ENCODE data around the gene SEMA4C.
A peak's percentile ranks its signal among the peaks of the same experiment; 100 is the strongest.

The SEMA4C gene

DNA sequence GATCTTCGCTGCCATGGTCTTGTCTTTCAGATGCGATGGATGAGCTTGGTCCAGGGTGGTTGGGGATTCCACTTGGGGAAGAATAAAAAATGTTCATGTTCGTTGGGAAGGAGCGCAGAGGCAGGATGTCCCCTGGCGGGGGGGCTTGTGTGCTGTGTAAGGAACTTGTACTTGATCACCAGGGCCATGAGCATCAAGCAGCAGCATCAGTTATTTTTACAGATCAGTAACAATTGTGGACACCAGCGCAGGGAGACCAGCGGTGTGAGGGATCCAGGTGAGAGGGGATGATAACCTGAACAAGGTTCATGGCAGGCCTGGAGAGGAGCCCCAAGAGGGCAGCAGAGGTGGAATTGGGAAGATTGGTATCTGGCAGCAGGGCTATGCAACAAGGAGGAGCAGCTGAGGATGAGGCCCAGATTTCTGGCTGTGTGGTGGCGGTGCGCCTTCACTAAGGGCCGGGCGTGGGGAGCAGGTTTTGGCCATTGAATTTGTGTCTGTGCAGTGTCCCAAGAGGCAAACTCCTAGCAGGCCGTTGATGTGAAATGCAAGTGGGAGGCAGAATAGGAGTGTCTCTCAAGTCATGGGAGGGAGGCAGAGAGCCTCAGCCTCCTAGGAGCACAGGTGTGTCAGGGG lies 49.9 kb downstream of the SEMA4C start:
- DNase-seq (ENCODE audit: low spot score) = no peak

DNA sequence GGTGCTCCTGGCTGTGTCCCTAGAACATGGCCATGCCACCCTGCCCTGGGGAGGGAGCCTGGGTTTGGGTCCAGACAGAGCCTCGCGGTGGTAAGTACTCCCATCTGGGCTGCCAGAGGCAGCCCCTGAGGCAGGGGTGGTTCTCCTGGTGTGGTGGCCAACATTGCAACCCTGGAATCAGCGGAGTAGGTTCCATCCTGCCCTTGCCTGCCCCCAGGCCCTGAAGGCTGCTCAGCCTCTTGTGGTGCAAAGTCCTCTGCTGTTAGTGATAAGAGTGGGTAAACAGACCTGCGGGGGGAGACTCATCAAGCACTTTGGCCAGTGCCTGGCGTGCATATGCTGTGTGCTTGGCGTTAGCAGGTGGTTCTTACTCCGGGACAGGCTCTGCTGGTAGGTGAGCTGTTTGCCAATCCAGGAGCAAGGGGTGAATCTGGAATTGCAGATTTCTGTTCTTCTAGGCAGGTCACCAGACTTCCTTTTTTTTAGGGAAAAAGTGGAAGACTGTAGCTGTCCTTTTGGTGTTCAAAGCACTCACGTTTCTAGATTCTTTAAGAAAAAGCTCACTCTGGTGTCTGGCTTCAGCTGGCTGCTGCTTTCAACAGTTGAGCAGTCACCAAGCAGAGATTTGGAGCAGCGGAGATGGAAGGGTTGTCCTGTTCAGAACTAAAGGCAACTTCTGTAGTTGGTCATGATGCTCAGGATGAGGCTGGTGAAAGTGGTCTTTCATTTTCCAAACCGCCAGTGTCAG lies 50.6 kb downstream of the SEMA4C start:
- DNase-seq (ENCODE audit: low spot score) = peak; percentile 56

GRCh38 chr2:96817882-96818281 lies 52.0 kb downstream of the SEMA4C start:
- DNase-seq (ENCODE audit: low spot score) = no peak

- DNase-seq (ENCODE audit: low spot score) = no peak
Observed at GRCh38 chr2:96816836-96817702, 52.8 kb downstream of the SEMA4C start.

- peak; percentile 94 for DNase-seq (ENCODE audit: low spot score)
Observed at GRCh38 chr2:96816127-96816835, 53.6 kb downstream of the SEMA4C start, which contains the start of gene CNNM3. Gene CNNM3, plus strand, starts transcription at chr2:96816268. Its CDS starts 10 bp downstream, at chr2:96816278.

GRCh38 chr2:96815326-96816126 lies 54.4 kb downstream of the SEMA4C start:
- peak; percentile 14 for DNase-seq (ENCODE audit: low spot score)

DNA sequence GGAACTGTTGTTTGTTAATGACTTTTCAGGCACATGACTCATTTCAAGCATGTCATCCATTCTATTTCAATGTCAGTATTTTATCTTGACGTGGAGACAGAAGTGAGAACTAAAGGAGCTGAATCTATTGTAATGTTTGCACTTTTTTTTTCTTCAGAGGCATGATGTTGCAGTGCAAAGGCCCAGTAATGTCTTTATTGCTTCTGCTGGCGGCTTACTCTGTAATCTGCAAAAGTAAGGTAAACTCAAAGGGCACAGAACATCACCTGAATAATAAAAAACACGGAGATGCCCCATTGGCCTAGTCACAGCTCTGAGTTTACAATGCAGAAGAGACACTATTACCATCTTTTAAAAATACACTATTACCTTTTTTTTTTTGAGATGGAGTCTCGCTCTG lies 56.2 kb downstream of the SEMA4C start:
- DNase-seq (ENCODE audit: low spot score) = no peak

GRCh38 chr2:96811917-96812316 lies 58.0 kb downstream of the SEMA4C start:
- no peak for DNase-seq (ENCODE audit: low spot score)

DNA sequence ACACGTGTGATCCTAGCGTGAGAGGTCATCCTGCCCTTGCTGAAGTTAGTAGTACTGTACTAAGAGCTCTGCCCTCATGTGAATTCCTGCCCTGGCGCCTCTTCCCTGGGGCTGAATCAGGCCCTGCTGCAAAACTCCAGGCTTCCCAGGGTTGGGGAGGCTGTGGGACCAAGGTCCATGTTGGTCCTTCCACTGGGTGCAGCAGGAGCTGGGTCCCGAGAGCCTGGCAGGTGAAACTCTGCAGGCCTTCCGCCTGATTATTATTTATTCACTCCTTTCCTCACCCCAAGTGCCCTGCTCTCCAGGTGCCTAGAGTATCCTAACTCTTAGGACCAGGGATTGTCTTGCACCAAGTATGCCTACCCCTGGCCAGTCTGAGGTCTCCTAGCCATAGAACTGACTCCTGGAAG lies 59.1 kb downstream of the SEMA4C start:
- no peak for DNase-seq (ENCODE audit: low spot score)

DNA sequence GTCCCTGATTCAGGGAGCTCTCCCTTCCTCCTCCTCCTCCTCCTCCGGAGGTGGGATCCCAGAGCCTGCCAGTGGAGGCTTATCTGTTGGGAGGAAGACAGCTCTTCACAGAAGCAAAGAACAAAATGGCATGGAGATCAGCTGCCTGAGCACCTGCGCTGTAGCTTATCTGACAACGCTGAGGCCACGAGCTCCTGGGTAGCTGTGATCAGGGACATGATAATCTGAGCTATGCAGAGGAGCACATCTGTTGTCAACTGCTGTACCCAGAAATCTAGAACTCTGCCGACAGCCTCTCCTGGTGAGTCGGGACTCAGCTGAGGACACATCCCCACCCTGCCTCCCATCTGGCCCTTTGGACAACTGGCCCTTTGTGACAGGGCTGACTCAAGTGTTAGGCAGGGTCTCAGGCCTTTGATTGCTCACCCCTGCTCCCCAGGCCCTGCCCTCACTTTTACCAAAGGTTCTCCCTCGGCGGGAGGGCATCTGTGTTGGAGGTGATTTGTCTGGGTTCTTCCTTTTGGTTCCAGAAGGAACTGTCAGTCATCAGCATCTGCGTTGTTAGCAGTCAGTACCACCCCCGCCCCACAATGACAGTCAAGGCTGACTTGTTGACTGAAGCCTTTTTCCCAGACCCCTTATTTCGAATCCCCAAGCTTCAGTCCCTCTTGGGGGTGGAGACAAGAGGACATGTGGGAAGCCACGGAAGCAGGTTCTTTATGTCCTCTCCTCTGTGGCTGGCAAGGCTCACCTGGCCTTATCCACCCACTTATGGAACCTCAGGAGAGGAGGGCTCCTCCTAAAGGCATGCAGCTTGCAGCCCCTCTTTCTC lies 59.7 kb downstream of the SEMA4C start:
- DNase-seq (ENCODE audit: low spot score) = no peak

Measured in hematopoietic multipotent progenitor cell treated with erythropoietin and hydrocortisone succinate and interleukin-3 and kit ligand, for 15 days (in vitro differentiated cells).